NCI-H2081 (cell line): ENCODE measurements around the gene PLCG2.
"Not testable (repeated sequence)": the region's sequence is repeated elsewhere in the genome, so short reads cannot be mapped to it uniquely, and the experiment has no call there.

Experiments used
- DNase-seq, 2 experiments: peaks; one replicate each; lab custom pipeline; 2025; lab: John Stamatoyannopoulos, UW

The PLCG2 gene

DNA sequence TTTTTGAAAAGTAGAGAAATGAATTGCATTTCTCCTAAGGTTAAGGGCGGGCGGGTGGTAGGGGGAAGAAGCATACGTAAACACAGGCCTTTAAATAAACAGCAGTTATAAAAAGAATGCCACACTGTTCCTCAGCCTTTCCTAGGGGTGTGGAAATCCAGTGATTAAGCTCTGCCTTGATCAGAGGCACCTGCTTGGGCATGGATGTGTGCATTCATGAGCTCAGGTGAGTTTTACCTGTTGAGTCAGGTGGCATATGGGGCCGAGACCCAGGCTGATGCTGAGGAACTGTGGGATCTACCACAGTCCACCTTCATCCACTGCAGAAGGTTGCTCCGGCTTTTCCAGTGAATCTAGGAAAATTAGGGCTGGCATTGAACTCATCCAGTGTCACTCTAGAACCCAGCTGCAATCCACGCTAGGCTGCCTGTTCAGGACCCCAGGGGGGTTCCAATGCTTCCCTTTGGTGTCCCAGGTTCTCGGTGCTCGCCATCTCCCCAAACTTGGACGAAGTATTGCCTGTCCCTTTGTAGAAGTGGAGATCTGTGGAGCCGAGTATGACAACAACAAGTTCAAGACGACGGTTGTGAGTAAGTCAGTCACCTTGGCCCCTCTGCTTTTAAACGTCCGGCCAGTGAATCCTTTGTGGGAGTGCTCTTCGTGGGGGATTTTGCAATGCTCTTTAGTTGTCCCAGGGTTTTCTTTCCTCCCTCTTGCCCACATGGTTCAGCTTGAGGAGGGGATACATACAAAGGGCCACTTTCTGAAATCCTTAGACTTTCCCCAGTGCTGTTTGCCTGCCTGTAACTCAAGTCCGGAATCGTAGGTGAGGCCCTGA lies 159.5 kb downstream of the PLCG2 start:
- DNase-seq: no peak

DNA sequence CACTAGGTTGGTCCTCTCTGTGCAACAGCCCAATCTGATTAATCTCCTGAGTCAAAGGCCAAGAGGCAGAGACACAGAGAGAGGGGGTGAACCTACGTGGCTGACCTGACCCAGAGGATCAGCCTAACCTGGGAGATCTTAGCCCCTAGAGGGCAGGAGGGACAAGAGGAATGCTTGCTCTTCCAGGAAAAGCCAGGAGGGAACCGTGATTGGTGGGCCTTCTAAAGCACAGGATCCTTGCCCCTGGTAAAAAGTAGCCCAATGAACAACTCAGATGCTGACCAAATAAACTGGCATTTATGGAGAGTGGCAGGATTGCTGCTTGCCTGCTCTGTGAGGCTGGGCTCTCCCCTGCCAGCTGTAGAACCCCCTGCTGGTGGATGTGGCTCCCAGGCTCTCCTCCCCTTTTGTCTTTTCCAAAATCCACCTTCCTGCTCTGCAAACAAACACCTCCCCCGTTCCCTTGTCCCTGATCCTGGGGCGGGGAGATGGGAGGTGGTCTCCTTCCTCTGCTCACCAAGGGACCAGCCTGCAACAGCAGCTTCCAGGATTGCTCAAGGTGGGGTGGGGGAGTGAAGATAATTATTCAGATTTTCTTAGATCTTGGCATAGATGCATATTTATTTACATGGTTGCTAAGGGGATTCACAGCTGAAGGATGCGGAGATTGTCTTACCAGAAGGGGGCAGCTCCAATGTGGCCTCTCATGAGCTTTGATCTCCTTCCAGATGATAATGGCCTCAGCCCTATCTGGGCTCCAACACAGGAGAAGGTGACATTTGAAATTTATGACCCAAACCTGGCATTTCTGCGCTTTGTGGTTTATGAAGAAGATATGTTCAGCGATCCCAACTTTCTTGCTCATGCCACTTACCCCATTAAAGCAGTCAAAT lies 160.3 kb downstream of the PLCG2 start:
- no peak for DNase-seq

DNA sequence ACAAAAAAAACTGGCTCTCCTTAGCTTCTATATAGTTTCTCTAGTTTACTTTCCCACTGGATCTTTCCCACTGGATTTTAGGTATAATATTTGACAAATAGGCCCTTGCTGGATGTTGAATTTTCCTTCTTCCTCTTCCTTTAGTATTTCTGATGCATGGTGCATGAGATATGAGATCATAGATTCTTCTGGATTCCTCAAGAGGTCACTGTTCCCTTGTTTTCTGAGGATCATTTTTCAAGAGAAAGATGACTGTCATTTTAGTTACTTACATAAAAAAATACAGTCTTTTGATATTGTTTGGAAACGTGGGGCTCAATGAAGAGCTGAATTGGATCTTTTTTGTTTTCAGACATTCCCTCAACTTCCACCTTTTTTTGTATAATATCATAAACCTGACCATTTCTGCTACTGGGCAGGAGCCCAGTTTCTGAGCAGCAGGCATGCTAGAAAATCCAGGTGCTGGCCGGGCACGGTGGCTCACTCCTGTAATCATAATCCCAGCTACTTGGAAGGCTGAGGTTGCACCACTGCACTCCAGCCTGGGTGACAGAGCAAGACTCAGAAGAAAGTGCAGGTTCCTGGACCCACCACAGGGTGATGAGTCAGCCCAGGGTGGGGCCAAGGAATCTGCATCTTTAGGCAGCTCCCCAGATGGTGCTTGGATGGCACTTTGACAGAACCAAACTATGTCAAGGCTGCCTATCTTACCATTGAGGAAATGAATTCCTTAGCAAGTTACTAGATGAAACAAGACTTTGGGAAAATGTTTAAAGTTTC lies 161.9 kb downstream of the PLCG2 start:
- DNase-seq: peak; percentile 1 to 11

DNA sequence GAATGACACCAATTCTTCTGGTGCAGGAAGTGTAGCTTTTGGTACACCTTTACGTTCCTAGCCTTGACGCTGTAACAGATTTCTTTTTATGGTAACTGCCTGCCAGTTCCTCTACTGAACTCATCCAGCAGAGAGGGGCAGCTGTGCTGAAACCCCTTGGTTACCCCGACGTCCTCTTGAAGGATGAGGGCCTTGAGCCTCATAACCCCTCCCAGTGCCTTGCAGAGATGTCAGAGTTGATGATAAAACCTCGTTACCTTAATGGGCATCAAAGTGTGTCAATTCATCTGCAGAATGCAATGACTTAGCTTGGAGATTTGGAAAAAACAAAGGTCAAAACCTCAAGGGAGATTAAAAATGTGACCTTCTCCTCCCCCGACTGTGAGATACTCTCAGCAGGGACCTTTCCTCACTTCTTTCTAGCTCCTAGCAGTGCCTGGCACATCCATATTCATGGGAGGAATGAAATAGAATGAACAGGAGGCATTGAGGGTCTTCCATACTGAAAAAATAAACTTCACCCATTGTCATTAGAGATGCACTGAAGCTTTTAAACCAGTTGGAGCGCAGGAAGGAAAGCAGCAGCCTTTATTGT lies 163.0 kb downstream of the PLCG2 start:
- no peak for DNase-seq

DNA sequence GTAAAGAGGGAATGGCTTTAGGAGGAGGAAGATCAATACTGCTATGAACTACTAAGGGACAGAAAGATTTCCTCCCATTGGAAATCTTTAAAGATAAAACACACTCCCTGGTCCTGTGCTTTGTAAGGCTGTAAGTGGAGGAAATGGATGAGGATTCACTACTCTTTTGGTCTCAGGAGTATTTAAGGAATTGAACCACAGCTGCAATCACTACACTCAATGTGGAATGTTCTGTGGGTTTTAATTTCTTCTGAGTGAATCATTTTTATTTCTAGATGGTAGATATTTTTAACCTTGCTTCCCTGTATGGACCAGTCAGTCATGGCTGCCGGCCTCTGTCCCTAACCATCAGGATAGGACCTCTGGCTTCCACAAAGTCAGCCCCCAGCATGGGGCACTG lies 166.6 kb downstream of the PLCG2 start:
- no peak for DNase-seq

DNA sequence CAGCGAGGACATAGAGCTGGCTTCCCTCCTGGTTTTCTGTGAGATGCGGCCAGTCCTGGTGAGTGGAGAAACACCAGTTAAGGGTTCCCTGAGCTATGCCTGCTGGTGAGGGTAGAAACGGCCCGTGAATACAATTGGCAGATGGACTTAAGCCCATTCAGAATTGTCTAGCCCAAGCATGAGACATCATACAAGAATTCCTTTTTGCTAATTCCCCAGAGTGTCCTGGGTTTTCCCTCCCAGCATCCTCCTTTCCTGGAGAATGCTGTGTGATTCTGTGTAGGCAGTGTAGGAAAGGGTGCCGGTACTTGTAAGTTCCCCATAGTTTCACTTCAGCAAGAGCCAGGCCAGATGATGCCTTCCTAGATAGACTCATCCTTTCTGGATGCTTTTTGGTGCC lies 167.1 kb downstream of the PLCG2 start:
- no peak for DNase-seq

DNA sequence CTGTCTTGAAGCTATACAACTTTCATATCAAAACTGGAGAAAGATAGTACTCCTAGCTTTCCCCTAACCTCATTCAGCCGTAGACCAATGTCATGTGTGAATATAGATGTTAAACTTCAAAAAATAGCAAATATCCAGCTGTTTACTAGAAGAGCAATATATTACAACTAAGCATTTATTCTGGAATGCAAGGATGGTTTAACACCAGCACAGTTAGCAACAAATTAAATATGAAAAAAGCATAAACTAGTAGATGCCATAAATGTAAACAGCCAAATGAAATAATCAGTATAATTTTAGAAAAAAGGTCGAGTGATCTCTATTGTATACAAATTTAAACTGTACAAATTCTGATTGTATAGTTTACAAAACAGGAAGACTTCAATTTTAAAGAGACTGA lies 172.5 kb downstream of the PLCG2 start:
- DNase-seq: no peak

DNA sequence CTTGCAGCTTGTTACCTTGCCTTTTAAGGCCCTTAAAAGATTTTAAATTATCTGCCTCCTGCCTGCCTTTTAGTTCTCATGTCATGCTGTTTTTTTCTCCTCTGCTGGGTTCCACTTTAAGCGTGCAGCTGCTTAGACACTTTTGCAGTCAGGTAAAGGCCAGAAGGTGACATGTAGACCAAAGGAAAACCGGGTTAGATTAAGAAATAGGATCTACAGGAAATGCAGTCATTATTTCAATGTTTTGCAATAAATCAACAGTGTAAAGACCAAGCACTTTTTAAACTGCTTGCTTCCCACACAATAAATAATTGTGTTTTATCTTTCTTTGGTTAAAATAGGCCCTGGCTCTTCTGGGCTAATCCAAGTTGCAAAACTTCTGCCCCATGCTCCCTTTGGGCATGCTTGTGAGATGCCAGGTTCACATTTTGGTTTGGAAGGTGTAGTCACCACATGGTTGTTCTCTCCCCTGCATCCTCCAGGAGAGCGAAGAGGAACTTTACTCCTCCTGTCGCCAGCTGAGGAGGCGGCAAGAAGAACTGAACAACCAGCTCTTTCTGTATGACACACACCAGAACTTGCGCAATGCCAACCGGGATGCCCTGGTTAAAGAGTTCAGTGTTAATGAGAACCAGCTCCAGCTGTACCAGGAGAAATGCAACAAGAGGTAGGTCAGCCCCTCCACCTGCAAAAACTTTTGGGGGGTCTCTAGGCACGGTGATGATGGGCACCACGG lies 177.3 kb downstream of the PLCG2 start:
- no peak for DNase-seq

DNA sequence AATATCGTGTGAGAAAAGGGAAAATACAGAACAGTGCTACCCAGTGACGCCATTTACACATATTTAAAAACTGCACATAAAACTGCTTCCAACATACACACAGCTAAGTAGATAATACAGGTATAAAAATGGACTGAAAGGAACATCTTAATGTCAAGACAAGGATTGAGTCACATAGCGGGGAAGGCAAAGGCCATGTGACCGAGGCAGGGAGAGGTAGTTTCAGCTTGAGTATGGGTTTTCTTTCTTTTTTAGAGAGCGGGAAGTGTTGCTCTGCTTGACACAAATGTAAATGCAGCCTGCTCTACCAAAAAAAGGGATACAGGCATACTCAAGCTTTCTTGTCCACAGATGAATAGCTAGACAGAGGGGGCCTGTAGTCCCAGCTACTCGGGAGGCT lies 185.7 kb downstream of the PLCG2 start:
- DNase-seq: no peak

DNA sequence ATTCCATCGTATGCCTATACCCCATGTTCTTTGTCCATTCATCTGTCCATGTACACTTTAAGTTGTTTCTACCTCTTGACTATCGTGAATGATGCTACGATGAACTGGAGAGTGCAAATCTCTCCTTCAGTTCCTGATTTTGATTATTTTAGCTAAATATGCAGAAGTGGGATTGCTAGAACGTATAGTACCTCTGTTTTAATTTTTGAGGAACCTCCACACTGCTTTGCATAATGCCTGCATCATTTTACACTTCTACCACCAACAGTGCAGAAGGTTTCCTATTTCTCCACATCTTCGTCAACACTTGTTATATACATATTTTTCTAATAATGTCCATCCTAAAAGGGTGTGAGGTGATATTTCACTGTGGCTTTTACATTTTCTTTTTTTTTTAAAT lies 188.3 kb downstream of the PLCG2 start:
- no peak for DNase-seq

DNA sequence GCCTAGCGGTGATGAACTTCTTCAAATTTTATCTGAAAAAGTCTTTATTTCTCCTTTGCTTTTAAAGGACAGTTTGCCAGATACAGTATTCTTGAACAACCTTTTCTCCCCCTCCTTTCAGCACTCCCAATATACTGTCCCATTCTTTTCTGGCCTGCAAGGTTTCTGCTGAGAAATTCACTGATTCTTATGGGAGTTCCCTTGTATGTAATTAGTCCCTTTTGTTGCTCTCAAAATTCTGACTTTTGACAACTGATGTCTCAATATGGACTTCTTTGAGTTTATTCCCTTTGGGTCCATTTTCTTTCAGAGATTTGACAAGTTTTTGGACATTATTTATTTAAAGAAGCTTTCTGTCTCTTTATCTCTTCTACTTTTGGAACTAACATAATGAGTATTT lies 192.8 kb downstream of the PLCG2 start:
- DNase-seq: no peak

DNA sequence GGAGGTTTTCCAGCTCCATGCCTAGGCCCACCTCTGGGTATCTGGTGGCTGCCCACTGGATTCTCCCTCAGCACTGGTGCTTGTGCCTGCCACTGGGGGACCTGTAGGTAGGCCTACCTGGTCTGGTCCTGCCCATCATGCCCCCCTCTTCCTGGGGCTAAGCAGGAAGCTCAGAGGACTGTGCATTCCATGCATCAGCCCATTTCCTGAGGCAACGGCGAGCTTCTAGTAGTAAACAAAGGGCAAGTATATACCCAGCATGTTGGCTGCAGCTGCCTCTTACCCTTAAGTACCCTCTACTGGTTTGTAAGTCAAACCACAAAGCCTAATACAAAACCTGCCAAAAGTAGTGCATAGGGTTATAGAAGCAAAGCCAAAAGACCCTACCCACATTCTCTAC lies 194.6 kb downstream of the PLCG2 start:
- no peak for DNase-seq

DNA sequence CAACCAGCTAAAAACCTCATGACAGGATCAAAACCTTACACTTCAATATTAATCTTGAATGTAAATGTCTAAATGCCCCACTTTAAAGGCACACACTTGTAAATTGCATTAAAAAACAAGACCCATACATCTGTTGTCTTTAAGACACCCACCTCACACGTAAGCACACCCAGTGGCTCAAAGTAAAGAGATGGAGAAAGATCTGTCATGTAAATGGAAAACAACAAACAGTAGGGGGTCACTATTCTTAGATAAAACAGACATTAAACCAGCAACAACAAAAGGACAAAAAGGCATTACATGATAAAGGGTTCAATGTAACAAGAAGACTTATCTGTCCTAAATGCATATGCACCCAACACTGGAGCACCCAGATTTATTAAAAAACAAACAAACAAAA lies 196.5 kb downstream of the PLCG2 start:
- no peak for DNase-seq

DNA sequence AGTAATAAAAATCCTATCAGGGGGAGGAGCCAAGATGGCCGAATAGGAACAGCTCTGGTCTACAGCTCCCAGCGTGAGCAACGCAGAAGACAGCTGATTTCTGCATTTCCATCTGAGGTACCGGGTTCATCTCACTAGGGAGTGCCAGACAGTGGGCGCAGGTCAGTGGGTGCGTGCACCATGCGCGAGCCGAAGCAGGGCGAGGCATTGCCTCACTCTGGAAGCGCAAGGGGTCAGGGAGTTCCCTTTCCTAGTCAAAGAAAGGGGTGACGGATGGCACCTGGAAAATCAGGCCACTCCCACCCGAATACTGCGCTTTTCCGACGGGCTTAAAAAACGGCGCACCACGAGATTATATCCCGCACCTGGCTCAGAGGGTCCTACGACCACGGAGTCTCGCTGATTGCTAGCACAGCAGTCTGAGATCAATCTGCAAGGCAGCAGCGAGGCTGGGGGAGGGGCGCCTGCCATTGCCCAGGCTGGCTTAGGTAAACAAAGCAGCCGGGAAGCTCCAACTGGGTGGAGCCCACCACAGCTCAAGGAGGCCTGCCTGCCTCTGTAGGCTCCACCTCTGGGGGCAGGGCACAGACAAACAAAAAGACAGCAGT lies 198.3 kb downstream of the PLCG2 start:
- not testable (repeated sequence) for DNase-seq

DNA sequence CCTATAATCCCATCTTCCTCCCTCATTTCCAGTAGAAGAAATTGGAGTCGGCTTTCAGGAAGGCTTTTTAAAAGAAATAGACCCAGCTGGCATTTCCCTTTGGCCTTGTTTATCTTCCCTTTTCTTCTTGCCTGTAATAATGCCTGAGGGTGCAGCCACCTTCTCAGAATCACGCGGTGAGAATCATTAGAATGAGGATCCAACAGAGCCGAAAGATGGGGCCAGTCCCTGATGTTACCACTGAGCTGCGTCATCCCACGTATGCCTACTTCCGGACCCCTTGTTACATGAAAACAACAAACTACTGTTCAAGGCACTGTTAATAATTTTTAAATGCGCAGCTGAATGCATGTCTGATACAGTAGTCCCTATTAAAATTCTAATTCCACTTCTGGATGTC lies 208.0 kb downstream of the PLCG2 start:
- DNase-seq: no peak

DNA sequence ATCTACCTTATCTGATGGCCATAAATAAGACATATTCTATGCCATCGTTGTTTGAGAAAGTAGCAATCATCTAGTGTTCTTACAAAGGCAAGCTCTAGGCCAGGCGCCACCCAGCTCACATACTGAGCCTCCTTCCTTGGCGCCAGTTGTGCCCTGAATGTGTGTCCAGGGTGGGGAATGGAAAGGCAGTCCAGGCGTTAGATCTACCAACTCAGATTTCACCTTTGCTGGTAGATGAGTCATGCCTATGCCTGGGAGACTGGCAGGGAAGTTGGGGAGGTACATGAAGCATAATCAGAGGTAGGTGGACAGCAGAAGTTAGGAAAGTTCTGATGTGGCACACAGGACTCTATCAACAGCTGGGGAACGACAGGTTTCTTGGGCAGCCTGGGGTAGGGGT lies 208.6 kb downstream of the PLCG2 start:
- no peak for DNase-seq

DNA sequence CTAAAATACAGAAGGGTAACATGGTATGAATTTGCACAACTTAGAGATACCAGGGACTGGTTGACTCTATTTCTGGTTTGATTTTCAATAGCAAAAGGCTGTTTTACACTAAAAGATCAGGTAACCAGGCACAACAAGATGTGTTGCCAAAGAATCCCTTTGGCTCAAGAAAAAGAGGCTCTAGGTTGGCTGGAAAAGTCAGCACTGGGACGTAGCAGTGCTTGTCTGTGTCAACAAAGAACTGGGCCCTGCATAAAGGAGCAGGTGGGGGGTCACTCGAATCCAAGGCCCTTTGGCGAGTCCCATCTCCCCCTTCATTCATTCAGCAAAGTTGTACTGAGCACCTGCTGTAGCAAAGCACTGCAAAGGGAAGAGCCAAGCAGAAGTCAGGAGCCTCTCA lies 213.8 kb downstream of the PLCG2 start:
- no peak for DNase-seq

DNA sequence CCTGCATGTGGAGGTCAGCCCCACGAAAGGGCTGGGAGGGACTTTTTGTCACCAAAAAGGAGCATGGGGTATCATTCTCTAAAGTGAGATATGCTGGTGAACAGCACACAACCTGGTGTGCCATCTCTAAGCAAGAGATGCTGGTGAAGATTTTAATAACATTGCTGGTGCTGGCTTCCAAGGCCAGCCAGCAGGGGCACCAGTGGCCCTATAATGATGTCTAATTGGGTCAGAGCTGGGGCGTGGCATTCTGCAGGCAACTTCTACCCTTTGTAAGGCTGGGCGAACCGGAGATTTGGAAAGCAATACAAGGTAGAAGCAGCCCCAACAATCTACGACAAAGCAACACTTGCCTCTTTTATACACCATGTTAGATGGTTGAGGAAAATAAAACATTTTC lies 215.4 kb downstream of the PLCG2 start:
- no peak for DNase-seq

DNA sequence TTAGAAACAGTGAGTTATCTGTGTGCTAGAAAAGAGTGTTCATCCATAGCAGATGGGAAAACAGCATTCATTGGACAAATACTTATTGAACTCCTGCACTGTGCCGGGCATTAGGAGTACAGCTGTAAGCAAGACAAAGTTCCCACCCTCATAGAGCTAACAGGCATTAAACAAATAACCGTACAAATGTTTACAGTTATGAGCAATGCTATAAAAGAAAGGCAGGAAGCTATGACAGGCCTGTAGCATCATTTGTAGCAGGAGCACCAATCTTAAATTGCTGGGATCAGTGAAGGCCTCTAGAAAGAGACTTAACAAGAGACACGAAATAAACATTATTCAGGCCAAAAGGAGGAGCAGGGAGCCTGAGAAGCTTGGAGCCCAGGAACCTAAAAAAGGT lies 216.6 kb downstream of the PLCG2 start:
- no peak for DNase-seq

DNA sequence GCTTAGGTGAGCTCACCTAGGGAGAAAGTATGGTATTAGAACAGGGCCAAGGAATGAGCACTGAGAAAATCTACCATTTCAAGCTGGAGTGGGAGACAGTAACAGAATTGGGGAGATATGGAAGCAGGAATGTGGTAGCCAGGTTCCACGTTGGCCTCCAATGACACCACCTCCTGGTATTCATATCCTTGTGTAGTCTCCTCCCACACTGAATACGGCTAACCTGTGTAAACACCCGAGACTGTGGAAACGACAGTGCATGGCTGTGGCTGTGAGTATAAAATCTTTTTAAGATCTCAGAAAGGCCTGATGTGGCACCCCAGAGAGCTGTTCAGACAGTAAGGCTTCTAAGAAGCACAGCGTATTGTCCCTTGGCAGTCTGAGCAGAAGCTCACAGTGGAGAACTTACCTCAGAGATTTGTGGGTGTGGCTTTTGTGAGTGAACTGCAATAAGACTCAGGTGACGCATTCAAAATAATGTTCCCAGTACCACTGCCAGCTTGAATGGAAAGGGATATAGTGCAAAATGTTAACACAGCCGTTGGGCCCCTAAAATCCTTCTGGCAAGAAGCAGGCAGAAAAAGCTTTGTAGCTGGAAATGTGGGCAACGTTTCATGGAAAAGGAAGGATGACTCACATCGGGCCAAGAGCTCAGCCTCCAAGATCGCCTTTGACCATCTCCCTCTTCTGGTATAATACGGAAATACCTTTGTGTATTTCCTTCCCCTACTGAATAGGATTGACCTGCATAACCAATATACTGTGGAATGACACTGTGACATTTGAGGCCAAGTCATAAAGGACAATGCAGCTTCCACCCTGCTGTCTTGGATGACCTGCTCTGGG lies 217.8 kb downstream of the PLCG2 start:
- no peak for DNase-seq
